Progenitor cell of endocrine pancreas (in vitro differentiated cells): ENCODE results near the gene HOXD10. TPM values are rescaled to one million over a fixed set of nuclear protein-coding genes. Genes with fewer than 3 reads are reported as not detected.

Experiments used
- DNase-seq: peaks from one replicate; pipeline ENCODE4 v3.0.0; 2021; ENCODE audit warnings: low spot score; ENCODE audit not compliant: unreplicated experiment
- H3K27ac Mint-ChIP-seq: 2 replicates; pipeline ENCODE4 v1.8.0; 2021; ENCODE audit warnings: mild to moderate bottlenecking, moderate library complexity, mixed read lengths
- H3K27me3 Mint-ChIP-seq: 2 replicates; pipeline ENCODE4 v1.8.0; 2021; ENCODE audit warnings: mixed read lengths
- H3K36me3 Mint-ChIP-seq: 2 replicates; pipeline ENCODE4 v1.8.0; 2022; ENCODE audit warnings: mixed read lengths; ENCODE audit not compliant: insufficient read depth
- H3K4me1 Mint-ChIP-seq: 2 replicates; pipeline ENCODE4 v1.8.0; 2021; ENCODE audit warnings: low read depth, mixed read lengths
- H3K4me3 Mint-ChIP-seq: 2 replicates; pipeline ENCODE4 v1.8.0; 2021; ENCODE audit warnings: low read depth, mild to moderate bottlenecking, moderate library complexity, mixed read lengths
- H3K9me3 Mint-ChIP-seq: 2 replicates; pipeline ENCODE4 v1.8.0; 2021; ENCODE audit warnings: low read depth, mixed read lengths
- CTCF ChIP-seq: fragments of 200-600 bp; sonication (generic); IDR thresholded peaks from one replicate; pipeline ENCODE4 v1.5.0; 2021; ENCODE audit warnings: antibody characterized with exemption, mild to moderate bottlenecking; ENCODE audit not compliant: unreplicated experiment
- total RNA-seq: library from RNA; stranded (reverse); gene quantifications from 2 replicates; pipeline ENCODE4 v1.2.1, GENCODE V29; 2021

The HOXD10 gene
- total RNA-seq, 1 donor from 2014 or later = not detected

- Mint-ChIP-seq H3K9me3 (no peaks in the 10 kb centered on the region), H3K4me1 (peaks cover 1% of the 10 kb centered on the region), H3K36me3 (no peaks in the 10 kb centered on the region), H3K27me3 (peaks cover 90% of the 10 kb centered on the region), H3K4me3 (no peak overlapping the region), H3K27ac (no peak overlapping the region)
- no peak for TF ChIP-seq CTCF
- DNase-seq = no peak
Observed at GRCh38 chr2:176076796-176077195, 39.8 kb upstream of the HOXD10 start.

GRCh38 chr2:176078541-176079284 lies 37.9 kb upstream of the HOXD10 start:
- Mint-ChIP-seq H3K4me1 (peaks cover 5% of the 10 kb centered on the region), H3K4me3 (no peak overlapping the region), H3K27ac (no peak overlapping the region), H3K9me3 (no peaks in the 10 kb centered on the region), H3K36me3 (no peaks in the 10 kb centered on the region), H3K27me3 (peaks cover 89% of the 10 kb centered on the region)
- no peak for DNase-seq
- TF ChIP-seq CTCF = no peak

DNA sequence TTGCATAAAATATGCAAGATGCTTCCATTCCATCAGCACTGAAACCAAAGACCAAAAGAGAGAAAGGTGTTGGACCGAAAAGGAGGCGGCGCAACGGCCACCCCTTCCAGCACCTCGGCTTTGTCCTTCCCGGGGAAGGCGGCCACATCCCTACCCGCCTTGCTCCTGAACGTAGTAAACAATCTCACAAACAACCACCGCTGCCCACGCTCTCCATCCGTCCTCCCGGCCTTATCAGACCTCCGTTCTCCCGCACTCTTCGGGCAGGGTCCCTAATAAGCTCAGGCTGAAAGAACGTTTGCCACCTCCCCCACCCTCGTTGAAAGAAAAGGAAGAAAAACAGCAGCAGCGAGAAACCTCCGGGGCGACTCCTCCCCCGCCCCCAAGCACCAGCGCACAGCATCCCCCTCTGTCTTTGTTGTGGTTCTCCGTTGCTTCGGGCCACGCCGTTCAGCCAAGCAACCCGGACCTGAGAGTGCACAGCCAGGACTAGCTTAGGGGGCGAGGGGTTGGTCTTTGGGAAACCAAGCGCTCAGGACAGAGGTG lies 37.2 kb upstream of the HOXD10 start:
- Mint-ChIP-seq H3K36me3 (no peaks in the 10 kb centered on the region), H3K9me3 (no peaks in the 10 kb centered on the region)

GRCh38 chr2:176079831-176080539 lies 36.6 kb upstream of the HOXD10 start:
- Mint-ChIP-seq H3K4me3 (no peak overlapping the region), H3K9me3 (no peaks in the 10 kb centered on the region), H3K4me1 (peaks cover 5% of the 10 kb centered on the region), H3K27me3 (peaks cover 89% of the 10 kb centered on the region), H3K27ac (no peak overlapping the region), H3K36me3 (no peaks in the 10 kb centered on the region)
- TF ChIP-seq CTCF = peak; percentile 96
- DNase-seq = peak; percentile 66

More for the DNA sequence above, 37.2 kb upstream of the HOXD10 start:
- H3K27me3 Mint-ChIP-seq = peaks cover 89% of the 10 kb centered on the region
- DNase-seq = no peak
- no peak for TF ChIP-seq CTCF
- peaks cover 5% of the 10 kb centered on the region for H3K4me1 Mint-ChIP-seq
- peak overlapping the region; percentile 55 for H3K4me3 Mint-ChIP-seq
- peak overlapping the region; percentile 42 for H3K27ac Mint-ChIP-seq

DNA sequence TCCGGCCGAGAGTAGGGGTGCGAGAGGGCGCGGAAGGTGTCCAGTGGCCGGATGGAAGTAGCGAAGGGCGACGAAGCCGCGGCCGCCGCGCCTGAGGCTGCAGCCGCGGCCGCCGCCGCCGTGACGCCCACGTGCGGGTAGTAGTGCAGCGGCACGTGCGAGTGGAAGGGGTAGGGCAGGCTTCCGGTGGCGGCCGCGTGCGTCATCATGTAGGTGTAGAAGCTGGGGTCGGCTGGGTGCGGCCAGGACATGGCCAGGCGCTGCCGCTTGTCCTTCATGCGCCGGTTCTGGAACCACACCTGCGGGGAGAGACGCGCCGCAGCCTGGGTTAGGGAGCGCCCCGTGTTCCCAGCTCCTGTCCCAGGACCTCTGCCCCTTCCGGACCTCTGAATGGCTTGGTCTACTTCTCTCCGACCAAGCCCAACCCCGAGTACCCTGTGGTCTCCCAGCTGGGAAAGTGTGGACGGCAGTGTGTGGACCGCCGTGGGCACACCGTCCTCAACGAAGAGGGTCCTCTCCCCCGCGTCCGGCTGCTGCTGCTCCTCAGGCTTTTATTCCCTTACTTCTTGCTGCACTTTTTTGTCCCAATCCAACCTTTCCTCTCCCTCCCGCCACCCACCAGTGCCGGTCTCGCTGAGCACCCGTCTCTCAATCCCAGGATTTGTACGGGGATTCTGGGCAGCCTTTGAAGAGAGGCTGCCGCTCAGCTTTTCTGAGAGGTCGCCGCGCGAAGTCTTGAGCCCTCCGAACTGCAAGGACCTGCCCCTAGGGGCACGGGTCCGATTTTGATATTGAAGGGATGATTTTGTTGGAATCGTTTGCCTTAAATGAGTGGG lies 35.8 kb upstream of the HOXD10 start:
- Mint-ChIP-seq H3K27ac (peak overlapping the region; percentile 37), H3K27me3 (peaks cover 89% of the 10 kb centered on the region), H3K4me1 (peaks cover 5% of the 10 kb centered on the region), H3K9me3 (no peaks in the 10 kb centered on the region), H3K36me3 (no peaks in the 10 kb centered on the region), H3K4me3 (peak overlapping the region; percentile 29)
- no peak for TF ChIP-seq CTCF
- DNase-seq = no peak
